Measurements from ENCODE around the gene PIK3C2A.

The PIK3C2A gene

DNA sequence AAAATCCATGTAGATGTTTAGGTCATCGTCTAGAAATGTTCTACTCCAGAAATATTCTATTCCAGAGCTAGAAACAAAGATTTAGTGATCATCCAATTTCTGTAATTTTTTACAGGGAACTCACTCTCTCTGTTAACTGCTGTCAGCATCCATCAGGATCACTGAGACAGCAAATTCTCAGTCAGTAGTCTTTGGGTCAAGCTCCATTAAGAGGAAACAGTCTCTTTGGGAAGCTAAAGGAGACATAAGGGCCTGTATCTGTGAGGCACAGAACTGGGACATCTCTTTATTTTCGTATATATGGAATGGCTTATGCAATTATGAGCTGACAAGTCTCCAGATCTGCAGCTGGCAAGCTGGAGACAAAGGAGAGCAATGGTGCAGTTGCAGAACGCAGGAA, 48.3 kb downstream of the PIK3C2A start:
- DNase-seq (ENCODE audit: low read depth, low spot score) = no peak
